AG08395 (cell line): ENCODE results near the gene HACD3.
"Not testable (repeated sequence)": the region's sequence is repeated elsewhere in the genome, so short reads cannot be mapped to it uniquely, and the experiment has no call there.

Source experiments
- DNase-seq: peaks from one replicate; pipeline ENCODE4 v3.0.0; 2012; ENCODE audit warnings: mixed read lengths, low spot score

HACD3 gene

GRCh38 chr15:65549288-65549687, 19.0 kb downstream of the HACD3 start:
- DNase-seq = not testable (repeated sequence)

DNA sequence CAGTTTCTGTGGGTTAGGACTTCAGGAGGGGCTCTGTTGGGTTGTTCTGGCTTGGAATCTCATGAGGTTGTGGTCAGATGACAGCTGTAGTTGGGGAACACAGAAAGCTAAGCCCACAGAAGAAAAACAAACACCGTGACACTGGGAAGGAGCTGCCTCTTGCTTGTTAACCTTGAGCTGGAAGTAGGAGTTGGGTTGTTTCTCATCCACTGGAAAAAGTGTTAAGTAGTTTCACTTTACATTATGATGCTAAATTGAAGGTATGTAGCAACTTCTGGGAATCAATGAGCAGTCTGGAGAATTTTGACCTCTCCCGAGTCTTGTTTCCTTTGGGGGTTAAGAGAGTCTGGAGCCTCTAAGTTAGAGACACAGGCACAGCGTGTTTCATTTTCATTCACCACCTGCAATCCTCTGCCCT, 20.4 kb downstream of the HACD3 start:
- DNase-seq = no peak

DNA sequence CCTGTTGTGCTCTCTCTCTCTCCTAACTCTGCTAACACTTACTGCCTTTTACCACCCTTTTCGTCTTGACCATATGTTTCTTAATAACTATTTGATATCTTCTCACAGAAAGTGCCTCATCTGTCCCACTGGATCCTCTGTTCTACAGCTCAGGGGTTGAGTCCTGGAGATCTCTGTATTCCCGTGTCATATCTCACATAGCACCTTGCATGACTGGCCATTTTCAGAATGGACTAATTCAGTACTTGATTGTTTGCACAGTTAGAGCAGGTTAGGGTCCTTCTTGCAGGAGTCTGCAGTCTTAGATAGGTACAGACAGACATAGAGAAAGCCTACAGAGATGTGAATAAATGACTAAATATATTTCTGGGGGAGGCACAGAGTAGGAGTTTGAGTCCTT, 20.9 kb downstream of the HACD3 start:
- no peak for DNase-seq

GRCh38 chr15:65552851-65553250, 22.6 kb downstream of the HACD3 start:
- not testable (repeated sequence) for DNase-seq

- DNase-seq = no peak
These were observed 23.4 kb downstream of the HACD3 start for GRCh38 chr15:65553691-65554090.

- no peak for DNase-seq
These were observed 26.4 kb downstream of the HACD3 start for GRCh38 chr15:65556622-65557021.

DNA sequence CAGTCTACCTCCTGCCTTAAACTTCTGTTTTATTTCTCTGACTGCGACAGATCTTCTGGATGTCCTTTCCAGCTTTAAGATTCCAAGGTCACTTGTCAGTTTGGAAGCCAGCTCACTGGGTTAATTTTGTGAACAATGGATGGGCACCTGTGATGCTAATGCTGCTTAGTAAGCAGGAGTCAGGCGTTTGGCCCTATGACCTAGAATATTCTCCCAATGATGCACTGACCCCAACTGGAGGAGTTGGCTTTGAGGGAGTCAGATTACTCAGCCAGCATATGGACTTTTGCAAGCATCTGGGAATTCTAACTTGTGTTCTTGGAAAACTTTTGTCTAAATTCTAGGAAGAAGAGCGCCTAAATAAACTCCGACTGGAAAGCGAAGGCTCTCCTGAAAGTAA, 28.1 kb downstream of the HACD3 start:
- no peak for DNase-seq

- DNase-seq = no peak
These were observed 28.9 kb downstream of the HACD3 start for GRCh38 chr15:65558997-65559760.

DNA sequence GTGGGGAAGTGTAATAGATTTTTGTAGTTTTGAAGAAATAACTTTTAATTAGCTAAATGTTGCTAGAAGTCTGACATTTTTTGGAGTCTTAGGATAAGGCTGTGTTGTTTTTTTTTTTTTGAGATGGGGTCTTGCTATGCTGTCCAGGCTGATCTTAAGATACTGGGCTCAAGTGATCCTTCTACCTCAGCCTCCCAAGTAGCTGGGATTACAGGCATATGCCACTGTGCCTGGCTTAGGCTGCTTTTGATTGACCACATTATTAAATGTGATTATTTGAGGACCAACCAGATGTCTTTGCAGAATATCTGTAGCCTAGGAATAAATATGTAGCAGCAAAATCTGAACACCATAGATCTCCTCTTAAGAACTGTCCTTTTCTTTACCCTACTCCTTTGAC, 29.7 kb downstream of the HACD3 start:
- no peak for DNase-seq

DNA sequence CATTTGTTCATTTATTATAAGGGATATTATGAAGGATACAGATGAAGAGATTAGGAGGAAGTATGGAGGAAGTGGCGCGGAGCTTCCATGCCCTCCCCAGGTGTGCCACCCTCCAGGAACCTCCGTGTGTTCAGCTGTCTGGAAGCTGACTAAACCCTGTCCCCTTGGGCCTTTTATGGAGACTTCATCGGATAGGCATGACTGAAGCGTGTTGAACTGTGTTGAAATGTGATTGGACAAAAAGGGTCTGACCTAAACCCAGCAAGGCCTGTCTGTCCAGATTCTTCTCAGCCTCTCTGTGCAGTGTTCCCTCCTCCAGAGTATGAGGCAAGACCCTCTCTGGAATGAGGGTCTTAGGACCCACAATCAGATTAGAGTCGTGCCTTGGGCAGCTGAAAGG, 31.7 kb downstream of the HACD3 start:
- no peak for DNase-seq

- DNase-seq = no peak
These were observed 39.5 kb downstream of the HACD3 start for GRCh38 chr15:65569728-65570127.

DNA sequence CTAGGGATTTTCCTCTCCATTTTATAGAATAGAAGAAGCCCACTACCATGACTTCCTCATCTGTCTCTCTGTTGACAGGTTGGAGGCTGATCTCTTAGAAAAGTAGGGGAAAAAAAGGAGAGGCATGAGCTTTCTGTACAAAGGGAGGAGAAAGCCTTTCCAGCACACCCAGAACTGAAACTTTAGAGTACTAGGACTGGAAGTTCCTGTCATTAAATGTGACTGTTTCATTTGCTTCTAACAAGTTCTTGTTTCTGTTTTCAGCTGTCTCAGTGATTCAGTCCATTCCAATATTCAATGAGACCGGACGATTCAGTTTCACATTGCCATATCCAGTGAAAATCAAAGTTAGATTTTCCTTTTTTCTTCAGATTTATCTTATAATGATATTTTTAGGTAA, 41.7 kb downstream of the HACD3 start:
- DNase-seq = no peak

- peak; percentile 45 for DNase-seq
These were observed 46.4 kb downstream of the HACD3 start for GRCh38 chr15:65576664-65577063.

DNA sequence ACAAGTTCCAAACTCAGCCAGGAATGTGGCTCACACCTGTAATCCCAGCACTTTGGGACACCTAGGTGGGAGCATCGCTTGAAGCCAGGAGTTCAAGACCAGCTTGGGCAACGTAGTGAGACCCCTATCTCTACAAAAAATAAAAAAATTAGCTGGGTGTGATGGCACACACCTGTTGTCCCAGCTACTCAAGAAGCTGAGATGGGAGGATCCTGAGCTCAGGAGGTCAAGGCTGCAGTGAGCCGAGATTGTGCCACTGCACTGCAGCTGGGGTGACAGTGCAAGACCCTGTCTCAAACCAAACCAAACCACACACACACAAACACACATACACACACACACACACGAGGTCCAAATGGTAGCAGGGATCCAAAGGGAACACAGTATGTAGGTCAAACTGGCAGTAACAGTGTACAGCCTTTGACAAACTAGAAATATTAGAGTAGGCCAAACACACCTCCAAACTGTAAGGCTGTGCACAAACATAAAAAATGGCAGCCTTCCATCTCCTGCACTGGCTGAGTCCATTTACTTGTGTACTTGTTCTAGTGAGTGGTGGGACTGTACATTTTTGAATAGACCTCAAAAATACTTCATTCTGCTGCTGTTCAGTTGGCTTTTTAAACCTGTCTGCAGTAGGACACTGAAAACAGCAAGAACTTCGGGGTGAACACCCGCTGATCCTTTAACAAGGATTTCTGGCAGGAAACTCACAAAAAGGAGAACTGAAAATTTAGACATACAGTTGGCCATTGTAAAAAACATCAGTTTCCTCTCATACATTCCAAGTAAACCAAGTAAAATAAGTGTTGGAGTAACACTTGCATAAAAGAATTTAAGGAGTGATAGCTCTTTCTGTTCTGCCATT, 47.1 kb downstream of the HACD3 start:
- DNase-seq = no peak

- no peak for DNase-seq
These were observed 48.9 kb downstream of the HACD3 start for GRCh38 chr15:65578904-65579728.

DNA sequence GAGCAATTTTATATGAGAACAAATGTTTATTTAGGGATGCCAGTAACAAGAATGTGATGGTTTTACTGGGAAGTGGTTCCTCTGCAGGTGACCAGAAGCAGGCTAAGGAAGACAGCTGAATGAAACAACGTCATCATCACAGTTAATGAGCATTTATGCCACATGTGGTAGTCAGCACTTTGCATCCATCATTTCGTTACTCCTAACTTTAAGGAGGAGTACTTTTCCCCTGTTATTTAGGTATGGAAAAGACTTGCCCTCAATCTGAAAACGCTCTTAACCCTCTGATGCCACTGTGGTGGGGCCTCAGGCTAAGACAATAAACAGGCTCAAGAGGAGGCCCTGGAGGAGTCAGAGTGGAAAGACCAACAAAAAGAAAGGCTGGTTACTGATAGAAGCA, 49.5 kb downstream of the HACD3 start:
- no peak for DNase-seq

DNA sequence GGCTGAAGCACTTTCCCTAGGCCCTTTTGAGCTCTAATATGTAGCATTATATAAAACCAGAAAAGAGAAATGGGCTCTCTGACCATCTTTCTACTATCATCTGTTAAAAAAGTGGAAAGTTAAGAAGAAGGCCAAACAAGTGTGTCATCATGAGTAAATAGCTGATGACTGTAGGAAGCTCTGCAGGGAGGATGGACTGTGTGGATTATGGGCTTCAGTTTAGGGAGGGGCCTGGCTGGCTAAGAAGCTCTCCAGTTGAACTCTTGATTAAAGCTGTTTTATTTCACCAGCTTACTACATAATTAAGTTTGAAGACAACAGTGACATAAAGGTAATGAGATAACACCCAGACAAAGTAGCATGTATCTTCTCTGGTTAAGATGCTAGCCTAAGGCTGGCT, 50.0 kb downstream of the HACD3 start:
- DNase-seq = peak; percentile 90

DNA sequence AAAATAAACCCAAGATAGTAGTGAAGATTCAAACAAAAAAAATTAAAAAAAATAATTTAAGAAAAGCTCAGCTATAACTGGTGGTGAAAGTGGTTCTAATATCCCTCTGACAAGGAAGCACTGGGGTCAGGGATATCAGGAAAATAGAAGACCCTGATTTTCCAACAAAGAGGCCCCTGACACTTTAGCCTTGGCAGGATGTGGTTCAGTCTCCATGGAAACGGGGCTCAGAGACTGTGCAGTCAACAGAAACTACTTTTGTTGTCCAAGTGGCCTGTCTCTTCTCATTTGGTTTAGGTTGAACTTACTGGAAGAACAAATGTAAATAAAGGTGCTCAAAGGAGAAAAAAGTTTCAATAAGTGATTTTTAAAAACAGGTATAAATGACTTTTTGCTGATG, 53.4 kb downstream of the HACD3 start:
- peak; percentile 16 for DNase-seq

DNA sequence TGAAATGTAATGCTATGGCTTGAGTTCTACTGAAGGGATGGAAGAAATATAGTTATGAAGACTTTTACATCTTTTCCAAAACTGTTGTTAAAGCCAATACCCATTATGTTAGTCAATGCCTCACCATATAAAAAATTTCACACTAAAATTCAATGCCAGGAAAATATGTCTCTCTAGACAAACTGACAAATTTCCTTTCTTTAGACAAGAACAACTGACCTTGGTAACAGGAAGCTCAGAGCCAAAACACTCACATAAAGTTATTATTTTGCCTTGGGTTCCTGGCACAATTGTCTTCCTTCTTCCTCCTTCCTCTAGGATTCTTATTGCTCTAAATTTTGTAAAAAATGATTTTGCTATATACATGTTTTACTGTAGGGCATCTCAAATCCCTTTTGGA, 54.0 kb downstream of the HACD3 start:
- DNase-seq = no peak

- DNase-seq = no peak
These were observed 56.8 kb downstream of the HACD3 start for GRCh38 chr15:65587094-65587493.

DNA sequence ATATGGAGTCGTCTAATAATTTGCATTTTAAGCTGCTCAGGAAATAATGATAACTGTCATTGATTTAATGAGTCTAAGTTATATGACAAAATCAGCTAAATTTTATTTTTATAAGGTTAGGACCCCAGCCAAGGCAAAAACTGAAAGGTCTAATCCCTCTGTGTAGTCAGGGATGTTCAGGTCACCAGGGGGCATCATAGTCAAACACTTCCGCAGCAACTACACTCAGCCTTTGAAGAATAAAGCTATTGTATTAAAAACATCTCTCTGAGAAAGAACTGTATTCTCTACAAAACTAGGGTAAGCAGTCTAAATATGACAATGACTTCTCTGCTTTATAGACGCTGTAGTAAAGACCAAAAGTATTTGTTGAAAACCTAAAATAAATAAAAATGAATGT, 65.7 kb downstream of the HACD3 start:
- DNase-seq = peak; percentile 17

- no peak for DNase-seq
These were observed 68.2 kb downstream of the HACD3 start for GRCh38 chr15:65598468-65598867.
